Measurements from ENCODE around the gene HMGN3. TPM values are rescaled to one million over a fixed set of nuclear protein-coding genes. Genes with fewer than 3 reads are reported as not detected.

Gene HMGN3
- total RNA-seq, 1 experiment from 2014 or later, result 113 TPM

DNA sequence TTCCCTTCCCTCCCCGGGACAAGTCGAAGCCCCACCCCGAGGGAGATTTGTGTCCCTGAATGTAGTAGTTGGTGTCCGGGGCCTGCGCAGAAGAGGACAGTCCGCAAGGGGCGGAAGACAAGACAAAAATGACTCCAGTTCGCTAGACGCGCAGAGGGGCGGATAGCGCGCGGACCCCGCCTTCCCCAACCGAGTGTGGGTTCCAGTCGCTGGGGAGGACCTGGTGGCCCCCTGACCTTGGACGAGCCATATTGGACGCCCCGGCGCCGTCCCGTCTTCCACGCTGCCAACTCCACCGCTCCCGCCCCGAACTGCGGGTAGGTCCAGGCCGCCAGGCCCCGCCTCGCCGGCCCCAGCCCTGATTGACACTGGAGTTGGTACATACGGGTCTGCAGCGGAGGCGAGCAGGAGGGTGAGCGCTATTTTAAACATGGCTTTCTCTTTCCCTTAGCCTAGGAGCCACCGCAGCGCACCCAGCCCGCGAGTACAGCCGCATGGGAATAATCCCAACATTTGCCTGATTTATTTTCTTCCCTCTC lies 802 bp downstream of the HMGN3 start:
- Histone ChIP-seq H3K4me2 (ENCODE audit: low read length) (peak overlapping the region; percentile 95), H3K36me3 (ENCODE audit: low read depth, low read length) (no peaks in the 10 kb centered on the region), H3K4me3 (ENCODE audit: low read length) (peak overlapping the region; percentile 97), H3F3A (ENCODE audit: low read length, unreplicated experiment) (no peaks in the 10 kb centered on the region), H3K9me2 (replicated peaks; ENCODE audit: low read length) (no peaks in the 10 kb centered on the region), H2AFZ (ENCODE audit: low read length) (peak overlapping the region; percentile 92), H3K9ac (ENCODE audit: low read length) (peak overlapping the region; percentile 82), H3K9me3 (ENCODE audit: low read length) (no peaks in the 10 kb centered on the region), H3K4me1 (ENCODE audit: insufficient read depth, low read length) (peaks cover 23% of the 10 kb centered on the region), H3K27ac (ENCODE audit: low read length) (peak overlapping the region; percentile 48), H3K27me3 (ENCODE audit: low read length) (no peaks in the 10 kb centered on the region), H4K20me1 (ENCODE audit: low read length) (no peaks in the 10 kb centered on the region), H3K79me2 (ENCODE audit: low read length) (peaks cover 56% of the 10 kb centered on the region)
- no peak for TF ChIP-seq EZH2phosphoT487 (IDR thresholded peaks at IDR 0.05; ENCODE audit: borderline replicate concordance, low read length)
- TF ChIP-seq, protein P1, sequence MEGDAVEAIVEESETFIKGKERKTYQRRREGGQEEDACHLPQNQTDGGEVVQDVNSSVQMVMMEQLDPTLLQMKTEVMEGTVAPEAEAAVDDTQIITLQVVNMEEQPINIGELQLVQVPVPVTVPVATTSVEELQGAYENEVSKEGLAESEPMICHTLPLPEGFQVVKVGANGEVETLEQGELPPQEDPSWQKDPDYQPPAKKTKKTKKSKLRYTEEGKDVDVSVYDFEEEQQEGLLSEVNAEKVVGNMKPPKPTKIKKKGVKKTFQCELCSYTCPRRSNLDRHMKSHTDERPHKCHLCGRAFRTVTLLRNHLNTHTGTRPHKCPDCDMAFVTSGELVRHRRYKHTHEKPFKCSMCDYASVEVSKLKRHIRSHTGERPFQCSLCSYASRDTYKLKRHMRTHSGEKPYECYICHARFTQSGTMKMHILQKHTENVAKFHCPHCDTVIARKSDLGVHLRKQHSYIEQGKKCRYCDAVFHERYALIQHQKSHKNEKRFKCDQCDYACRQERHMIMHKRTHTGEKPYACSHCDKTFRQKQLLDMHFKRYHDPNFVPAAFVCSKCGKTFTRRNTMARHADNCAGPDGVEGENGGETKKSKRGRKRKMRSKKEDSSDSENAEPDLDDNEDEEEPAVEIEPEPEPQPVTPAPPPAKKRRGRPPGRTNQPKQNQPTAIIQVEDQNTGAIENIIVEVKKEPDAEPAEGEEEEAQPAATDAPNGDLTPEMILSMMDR (conservative IDR thresholded peaks at IDR 0.05; ENCODE audit: low read depth, low read length), result 0 out of 2 replicates have a peak, but pooled peaks have one; percentile 22
- ChIA-PET POLR2A (ENCODE audit: unreplicated experiment) (no interaction called here), CTCF (interaction anchor here (0.6 kb wide), 1 partner anchor 17 kb away, joined by 4 read pairs; no protein-coding TSS in a partner anchor)
- peak; percentile 74 for DNase-seq
- peak; percentile 82 for ATAC-seq
- TSS peak; percentile 66 for BruUV-seq (replicated peaks)
- intact Hi-C loops (cut with micrococcal nuclease), result loop anchor here (1.0 to 5.0 kb wide), 5 partner anchors 152 to 439 kb away; partner anchors contain the start of genes LCA5 and PHIP

GRCh38 chr6:79232696-79233462 lies 1.6 kb downstream of the HMGN3 start:
- ATAC-seq (no peak), DNase-seq (no peak)
- Histone ChIP-seq H3K4me3 (ENCODE audit: low read length) (peak overlapping the region; percentile 97), H3K9me3 (ENCODE audit: low read length) (no peaks in the 10 kb centered on the region), H4K20me1 (ENCODE audit: low read length) (no peaks in the 10 kb centered on the region), H3K36me3 (ENCODE audit: low read depth, low read length) (no peaks in the 10 kb centered on the region), H3K79me2 (ENCODE audit: low read length) (peaks cover 64% of the 10 kb centered on the region), H3K4me2 (ENCODE audit: low read length) (peak overlapping the region; percentile 95), H3K9ac (ENCODE audit: low read length) (peak overlapping the region; percentile 82), H3K9me2 (replicated peaks; ENCODE audit: low read length) (no peaks in the 10 kb centered on the region), H3K27ac (ENCODE audit: low read length) (no peak overlapping the region), H2AFZ (ENCODE audit: low read length) (peak overlapping the region; percentile 92), H3K27me3 (ENCODE audit: low read length) (no peaks in the 10 kb centered on the region), H3F3A (ENCODE audit: low read length, unreplicated experiment) (no peaks in the 10 kb centered on the region), H3K4me1 (ENCODE audit: insufficient read depth, low read length) (peaks cover 23% of the 10 kb centered on the region)
- intact Hi-C loops (cut with micrococcal nuclease), result loop anchor here (2.0 to 5.0 kb wide), 2 partner anchors 154 to 439 kb away; partner anchors contain the start of gene PHIP
- CTCF ChIA-PET, result no interaction called here
- TF ChIP-seq EZH2 (IDR thresholded peaks at IDR 0.05; ENCODE audit: low read length, unreplicated experiment) (no peak), EZH2phosphoT487 (IDR thresholded peaks at IDR 0.05; ENCODE audit: borderline replicate concordance, low read length) (no peak)
- TF ChIP-seq, protein P1 (conservative IDR thresholded peaks at IDR 0.05; ENCODE audit: low read depth, low read length), result no peak
- BruUV-seq (replicated peaks), result no TSS peak
- POLR2A ChIA-PET (ENCODE audit: unreplicated experiment), result no interaction called here

GRCh38 chr6:79231666-79232065 lies 2.8 kb downstream of the HMGN3 start:
- intact Hi-C loops (cut with micrococcal nuclease), result loop anchor here (2.0 to 5.0 kb wide), 2 partner anchors 153 to 441 kb away; partner anchors contain the start of gene PHIP
- H3F3A ChIP-seq (ENCODE audit: low read length, unreplicated experiment), result no peaks in the 10 kb centered on the region
- ATAC-seq, result no peak
- POLR2A ChIA-PET (ENCODE audit: unreplicated experiment), result no interaction called here
- no peak for DNase-seq
- H3K9ac ChIP-seq (ENCODE audit: low read length), result no peak overlapping the region
- no peaks in the 10 kb centered on the region for H3K9me3 ChIP-seq (ENCODE audit: low read length)
- H3K27me3 ChIP-seq (ENCODE audit: low read length), result no peaks in the 10 kb centered on the region
- peaks cover 23% of the 10 kb centered on the region for H3K4me1 ChIP-seq (ENCODE audit: insufficient read depth, low read length)
- H2AFZ ChIP-seq (ENCODE audit: low read length), result no peak overlapping the region
- TF ChIP-seq EZH2phosphoT487 (IDR thresholded peaks at IDR 0.05; ENCODE audit: borderline replicate concordance, low read length), result no peak
- no peak for TF ChIP-seq EZH2 (IDR thresholded peaks at IDR 0.05; ENCODE audit: low read length, unreplicated experiment)
- TF ChIP-seq, protein P1 (conservative IDR thresholded peaks at IDR 0.05; ENCODE audit: low read depth, low read length), result no peak
- CTCF ChIA-PET, result no interaction called here
- no TSS peak for BruUV-seq (replicated peaks)
- peak overlapping the region; percentile 95 for H3K4me2 ChIP-seq (ENCODE audit: low read length)
- no peak overlapping the region for H3K4me3 ChIP-seq (ENCODE audit: low read length)
- H3K36me3 ChIP-seq (ENCODE audit: low read depth, low read length), result no peaks in the 10 kb centered on the region
- peaks cover 77% of the 10 kb centered on the region for H3K79me2 ChIP-seq (ENCODE audit: low read length)
- no peaks in the 10 kb centered on the region for H4K20me1 ChIP-seq (ENCODE audit: low read length)
- H3K9me2 ChIP-seq (replicated peaks; ENCODE audit: low read length), result no peaks in the 10 kb centered on the region
- H3K27ac ChIP-seq (ENCODE audit: low read length), result no peak overlapping the region
